GM12874 (cell line): ENCODE results near the gene FALEC.

Experiments
- TF ChIP-seq, protein P1 (sequence below): IDR thresholded peaks from 2 replicates; pipeline ENCODE4 v1.5.1; 2011; ENCODE audit warnings: low read depth, mild to moderate bottlenecking, control low read depth, low read length, moderate library complexity; ENCODE audit not compliant: insufficient read depth

FALEC gene

DNA sequence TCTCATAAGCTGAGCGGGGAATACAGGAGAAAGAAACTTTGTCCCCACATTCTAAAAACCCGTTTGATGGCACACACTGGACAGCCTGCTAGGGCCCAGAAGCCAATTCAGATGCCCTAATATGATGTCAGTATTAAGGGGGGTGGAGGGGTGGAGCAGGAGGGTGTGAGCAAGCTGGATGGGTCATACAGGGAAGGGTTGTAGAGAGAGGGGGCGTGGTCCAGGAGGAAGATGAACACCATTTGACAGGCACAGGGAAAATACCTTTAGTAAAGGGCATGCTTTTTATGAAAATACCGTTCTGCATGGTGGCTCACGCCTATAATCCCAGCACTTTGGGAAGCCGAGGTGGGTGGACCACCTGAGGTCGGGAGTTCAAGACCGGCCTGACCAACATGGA, 22.4 kb upstream of the FALEC start:
- TF ChIP-seq, protein P1, sequence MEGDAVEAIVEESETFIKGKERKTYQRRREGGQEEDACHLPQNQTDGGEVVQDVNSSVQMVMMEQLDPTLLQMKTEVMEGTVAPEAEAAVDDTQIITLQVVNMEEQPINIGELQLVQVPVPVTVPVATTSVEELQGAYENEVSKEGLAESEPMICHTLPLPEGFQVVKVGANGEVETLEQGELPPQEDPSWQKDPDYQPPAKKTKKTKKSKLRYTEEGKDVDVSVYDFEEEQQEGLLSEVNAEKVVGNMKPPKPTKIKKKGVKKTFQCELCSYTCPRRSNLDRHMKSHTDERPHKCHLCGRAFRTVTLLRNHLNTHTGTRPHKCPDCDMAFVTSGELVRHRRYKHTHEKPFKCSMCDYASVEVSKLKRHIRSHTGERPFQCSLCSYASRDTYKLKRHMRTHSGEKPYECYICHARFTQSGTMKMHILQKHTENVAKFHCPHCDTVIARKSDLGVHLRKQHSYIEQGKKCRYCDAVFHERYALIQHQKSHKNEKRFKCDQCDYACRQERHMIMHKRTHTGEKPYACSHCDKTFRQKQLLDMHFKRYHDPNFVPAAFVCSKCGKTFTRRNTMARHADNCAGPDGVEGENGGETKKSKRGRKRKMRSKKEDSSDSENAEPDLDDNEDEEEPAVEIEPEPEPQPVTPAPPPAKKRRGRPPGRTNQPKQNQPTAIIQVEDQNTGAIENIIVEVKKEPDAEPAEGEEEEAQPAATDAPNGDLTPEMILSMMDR = no peak

- TF ChIP-seq, protein P1 = no peak
These were observed 17.2 kb upstream of the FALEC start for GRCh38 chr1:150498342-150498741.

- TF ChIP-seq, protein P1 = no peak
These were observed 10.1 kb upstream of the FALEC start for GRCh38 chr1:150505431-150505830.

DNA sequence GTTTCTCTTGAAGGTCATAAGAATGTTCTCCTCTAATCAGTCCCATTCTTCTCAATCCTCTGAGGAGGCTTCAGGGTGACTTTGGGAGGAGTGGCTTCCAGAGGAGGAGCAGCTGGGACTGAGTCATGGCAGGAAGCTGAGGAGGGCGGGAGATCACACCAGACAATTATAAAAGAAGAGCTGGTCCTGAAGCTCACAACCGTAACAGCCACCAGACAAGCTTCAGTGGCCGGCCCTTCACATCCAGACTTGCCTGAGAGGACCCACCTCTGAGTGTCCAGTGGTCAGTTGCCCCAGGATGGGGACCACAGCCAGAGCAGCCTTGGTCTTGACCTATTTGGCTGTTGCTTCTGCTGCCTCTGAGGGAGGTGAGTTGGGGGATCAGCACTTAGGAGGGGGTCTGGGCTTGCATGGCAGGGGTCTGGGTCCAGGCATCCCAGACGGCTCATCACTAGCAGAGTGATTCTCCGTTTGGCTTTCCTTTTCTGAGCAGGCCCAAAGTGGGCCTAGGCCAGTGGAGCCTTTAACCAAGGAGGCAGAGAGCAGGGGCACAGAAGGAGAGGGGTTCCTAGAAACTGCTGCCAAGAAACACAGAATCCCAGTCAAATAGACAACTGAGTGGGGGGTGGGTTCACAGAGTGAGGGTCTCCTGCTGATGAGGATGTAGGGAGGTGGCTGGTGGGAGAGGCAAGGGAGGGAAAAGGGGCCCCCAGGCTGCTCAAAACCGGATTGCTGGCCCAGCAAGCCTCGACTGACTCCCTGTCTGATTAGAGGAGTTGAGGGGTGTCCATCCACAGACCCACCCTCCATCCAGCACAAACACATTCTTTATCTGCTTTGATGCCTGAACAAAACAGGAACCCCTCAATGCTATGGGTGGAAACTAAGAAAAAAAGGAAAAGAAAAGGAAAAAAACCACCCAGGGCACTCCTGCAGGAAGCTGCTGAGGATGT, 7.4 kb upstream of the FALEC start, which contains the start of gene ECM1:
ECM1 (plus strand) TSS at position 198 of the 953 bp plus-strand sequence; CDS start at position 299, 101 bp downstream.
- TF ChIP-seq, protein P1 = no peak

GRCh38 chr1:150508982-150509381, 6.6 kb upstream of the FALEC start:
- TF ChIP-seq, protein P1 = no peak

- TF ChIP-seq, protein P1 = no peak
These were observed 4.0 kb upstream of the FALEC start for GRCh38 chr1:150511551-150511950.

- TF ChIP-seq, protein P1 = no peak
These were observed 3.4 kb upstream of the FALEC start for GRCh38 chr1:150511985-150512660.
